ENCODE measurements around the gene LIMK2. TPM values are rescaled to one million over a fixed set of nuclear protein-coding genes. Genes with fewer than 3 reads are reported as not detected.

The LIMK2 gene
- polyA plus RNA-seq, 3 donors, result 50.5 to 63.0 (median 54.6) TPM

DNA sequence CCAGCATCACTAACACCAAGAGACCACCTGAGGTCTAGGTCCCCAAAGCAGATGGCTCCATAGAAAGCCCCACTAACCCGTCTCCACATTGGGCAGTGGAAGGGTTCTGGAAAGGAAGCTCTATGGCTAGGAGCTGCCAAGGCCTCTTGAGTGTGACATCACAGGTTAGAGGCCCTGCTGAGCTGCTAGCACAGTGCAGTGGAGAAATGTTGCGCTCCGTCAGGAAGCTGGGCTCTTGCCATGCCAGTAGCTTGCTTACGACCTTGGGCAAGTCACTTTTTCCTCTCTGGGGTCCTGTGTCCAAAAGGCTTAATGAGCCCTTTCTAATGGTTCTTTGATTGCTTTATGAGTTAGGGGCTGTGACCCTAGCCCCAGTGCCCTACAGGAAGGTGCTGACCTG, 69.6 kb downstream of the LIMK2 start:
- no peak for DNase-seq (ENCODE audit: extremely low read depth in 1 of 11, low read depth in 9 of 11, low spot score in 4 of 11)

DNA sequence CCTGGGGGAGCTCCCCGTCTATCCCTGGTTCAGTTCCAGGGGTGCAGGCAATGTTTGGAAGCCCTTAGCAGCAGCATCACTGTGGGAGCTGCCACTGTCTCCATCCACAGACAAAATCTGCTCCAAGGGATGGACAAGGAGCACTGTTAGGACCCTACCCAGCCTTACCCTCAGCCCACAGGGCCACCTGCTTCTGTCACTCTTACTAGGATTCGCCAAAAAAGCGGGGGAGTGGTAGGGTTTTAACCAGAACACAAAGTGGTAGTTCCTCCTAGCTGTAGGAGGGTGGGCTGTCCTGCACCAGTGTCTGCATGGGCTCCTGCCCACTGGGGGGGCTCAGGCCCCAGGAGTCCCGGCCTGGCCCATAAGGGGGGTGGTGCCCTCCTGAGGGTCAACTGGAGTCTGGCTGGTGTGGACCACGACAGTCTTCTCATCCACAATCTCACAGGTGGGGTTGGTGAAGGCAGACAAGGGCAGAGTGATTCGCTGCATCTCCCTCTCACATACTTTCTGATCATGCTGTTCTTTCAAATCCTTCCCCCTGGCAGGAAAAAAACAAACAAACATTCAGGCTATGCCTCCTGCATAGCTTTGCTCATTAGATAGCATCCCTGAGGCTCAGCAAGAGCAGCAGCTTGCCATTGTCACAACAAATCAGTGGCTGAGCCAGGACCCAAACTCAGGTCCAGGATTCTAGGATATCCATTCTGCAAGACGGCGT, 70.8 kb downstream of the LIMK2 start:
- DNase-seq (ENCODE audit: extremely low read depth in 1 of 11, low read depth in 9 of 11, low spot score in 4 of 11), result no peak

GRCh38 chr22:31284281-31285155, 72.4 kb downstream of the LIMK2 start:
- no peak for DNase-seq (ENCODE audit: extremely low read depth in 1 of 11, low read depth in 9 of 11, low spot score in 4 of 11)

DNA sequence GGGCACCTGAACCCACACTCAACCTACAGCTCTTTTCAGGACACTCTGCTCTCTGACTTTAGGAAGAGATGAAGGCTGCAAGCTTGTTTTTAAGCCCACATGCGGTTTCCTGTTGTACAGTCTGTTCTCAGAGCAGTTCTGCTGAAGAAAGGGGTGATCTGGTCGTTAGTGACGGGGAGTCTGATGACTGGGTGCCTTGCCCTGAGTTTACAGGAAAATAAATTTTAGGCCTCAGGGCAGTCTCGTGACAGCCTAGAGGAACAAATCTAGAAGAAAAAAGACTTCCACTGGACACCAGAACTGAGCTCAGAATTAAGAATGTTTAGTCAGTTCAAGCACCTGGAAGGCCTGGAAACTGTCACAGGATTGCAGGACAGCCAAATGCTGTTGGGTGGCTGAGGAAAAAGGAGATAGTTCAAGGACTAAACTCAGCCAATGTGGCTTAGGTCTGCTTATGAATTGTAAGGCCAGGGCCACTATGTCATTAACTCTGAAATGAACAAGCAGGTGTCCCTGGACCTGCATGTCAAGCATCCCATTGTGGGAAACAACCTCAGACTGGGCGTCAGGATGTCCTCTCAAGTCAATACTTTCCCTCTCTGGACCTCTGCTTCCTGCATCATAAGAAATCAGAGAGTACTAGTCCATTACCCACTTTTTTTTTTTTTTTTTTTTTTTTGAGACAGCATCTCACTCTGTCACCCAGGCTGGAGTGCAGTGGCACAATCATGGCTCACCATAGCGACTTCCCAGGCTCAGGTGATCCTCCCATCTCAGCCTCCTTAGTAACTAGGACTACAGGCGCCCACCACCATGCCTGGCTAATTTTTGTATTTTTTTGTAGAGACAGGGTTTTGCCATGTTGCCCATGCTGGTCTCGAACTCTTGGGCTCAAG, 74.5 kb downstream of the LIMK2 start:
- DNase-seq (ENCODE audit: extremely low read depth in 1 of 11, low read depth in 9 of 11, low spot score in 4 of 11), result no peak

DNA sequence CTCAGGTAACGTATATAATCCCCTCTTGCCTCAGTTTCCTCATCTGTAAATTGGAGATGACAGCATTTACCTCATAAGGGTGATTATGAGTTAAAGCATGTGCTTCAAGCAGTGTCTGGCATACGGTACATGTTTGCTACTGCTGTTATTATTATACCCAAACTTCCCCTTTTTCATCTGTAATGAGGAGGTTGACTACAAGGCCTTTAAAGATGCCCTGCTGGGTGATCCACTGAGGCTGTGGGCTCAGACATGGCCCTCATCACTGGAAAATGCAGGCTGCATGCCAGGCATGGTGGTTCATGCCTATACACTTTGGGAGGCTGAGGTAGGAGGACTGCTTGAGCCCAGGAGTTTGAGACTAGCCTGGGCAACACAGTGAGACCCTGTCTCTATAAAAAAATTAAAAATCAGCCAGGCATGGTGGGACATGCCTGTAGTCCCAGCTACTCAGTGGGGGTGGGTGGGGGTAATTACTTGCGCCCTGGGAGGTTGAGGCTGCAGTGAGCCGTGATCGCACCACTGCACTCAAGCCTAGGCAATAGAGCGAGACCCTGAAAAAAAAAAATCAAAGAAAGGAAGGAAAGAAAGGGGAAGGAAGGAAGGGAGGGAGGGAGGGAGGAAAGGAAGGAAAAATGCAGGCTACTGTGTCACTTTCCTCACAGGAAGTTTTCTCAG, 75.9 kb downstream of the LIMK2 start:
- DNase-seq (ENCODE audit: extremely low read depth in 1 of 11, low read depth in 9 of 11, low spot score in 4 of 11), result no peak

DNA sequence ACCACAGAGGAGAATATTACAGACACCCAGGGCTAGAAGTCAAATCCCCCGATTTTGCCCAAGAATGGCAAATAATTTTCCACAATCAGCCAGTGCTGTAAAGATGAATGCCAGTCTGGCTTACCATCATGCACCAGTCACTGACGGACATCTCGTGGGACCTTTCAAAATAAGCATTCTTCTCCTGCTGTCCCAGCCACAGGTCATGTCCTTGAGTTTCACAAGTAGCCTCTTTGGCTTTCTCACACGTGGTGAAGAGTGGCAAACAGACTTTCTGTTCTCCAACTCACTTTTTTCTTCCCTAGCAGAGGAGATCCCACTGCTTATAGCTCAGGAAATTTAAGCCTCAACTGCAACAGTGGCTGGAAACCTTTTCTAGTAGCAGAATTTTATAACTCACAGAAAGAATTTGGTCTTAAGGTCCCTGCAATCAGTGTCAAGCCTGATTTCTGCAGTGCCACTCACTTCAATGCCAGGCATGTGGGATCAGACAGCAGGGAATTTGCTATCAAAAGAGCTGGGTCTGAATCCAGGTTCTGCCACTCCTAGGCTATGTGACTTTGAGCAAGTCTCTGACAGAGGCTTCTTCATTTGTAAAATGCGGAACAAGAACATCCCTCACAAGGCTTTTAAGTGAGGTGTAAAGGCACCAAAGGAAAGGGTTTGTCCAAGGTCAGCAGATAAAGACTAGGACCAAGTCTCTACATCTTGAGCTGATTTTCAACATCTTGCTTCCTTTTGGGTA, 76.6 kb downstream of the LIMK2 start:
- DNase-seq (ENCODE audit: extremely low read depth in 1 of 11, low read depth in 9 of 11, low spot score in 4 of 11), result no peak

GRCh38 chr22:31289344-31289743, 77.2 kb downstream of the LIMK2 start:
- no peak for DNase-seq (ENCODE audit: extremely low read depth in 1 of 11, low read depth in 9 of 11, low spot score in 4 of 11)

DNA sequence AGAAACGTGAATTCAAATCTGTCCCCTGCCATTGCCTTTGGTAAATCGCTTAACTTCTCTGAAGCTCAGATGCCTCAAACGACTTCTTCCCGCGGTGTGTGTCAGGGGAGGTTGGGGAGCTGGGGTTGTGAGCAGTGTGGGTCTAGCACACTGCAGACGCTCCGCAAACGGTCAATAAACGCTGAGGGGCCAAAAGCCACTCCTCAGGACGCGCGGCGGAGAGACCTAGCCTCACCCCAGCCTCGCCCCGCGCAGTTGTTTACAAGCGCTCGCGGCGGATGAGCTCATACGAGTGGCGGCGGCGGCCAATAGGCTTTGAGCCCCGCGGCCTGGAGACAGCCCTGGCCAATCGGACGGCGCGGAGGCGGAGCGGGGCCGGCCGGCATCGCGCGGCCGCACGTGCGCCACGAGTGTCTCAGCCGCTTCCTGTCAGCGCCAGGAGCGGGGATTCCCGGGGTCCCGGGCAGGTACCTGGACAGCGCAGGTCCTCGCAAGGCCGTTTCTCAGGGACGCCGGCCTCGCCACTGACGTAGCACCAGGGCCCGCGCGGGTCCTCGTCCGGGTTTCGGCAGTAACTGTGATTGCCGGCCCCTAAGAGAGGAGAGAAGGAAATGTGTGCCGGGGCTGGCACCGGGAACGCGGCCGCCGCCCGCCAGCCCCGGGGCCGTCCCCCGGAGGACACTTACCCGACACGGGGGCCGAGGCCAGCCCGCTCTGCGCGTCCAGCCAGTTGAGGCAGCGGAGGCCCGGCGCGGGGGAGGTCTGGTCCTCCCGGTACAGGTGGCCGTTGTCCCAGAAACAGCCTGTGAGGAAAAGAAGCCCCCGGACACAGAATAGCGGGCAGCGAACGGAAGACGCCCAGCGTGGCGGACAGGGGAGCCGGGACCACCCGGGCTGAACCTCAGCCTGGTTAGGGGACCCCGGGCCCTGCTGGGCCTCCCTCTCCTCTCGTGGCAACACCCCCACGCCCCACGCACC, 78.7 kb downstream of the LIMK2 start:
- peak; percentile 68 to 90 (median 86) for DNase-seq (ENCODE audit: extremely low read depth in 1 of 11, low read depth in 9 of 11, low spot score in 4 of 11)

GRCh38 chr22:31291481-31292235, 79.6 kb downstream of the LIMK2 start:
- peak in 1 of 11 donors; percentile 29 for DNase-seq (ENCODE audit: extremely low read depth in 1 of 11, low read depth in 9 of 11, low spot score in 4 of 11)

GRCh38 chr22:31292236-31292989, 80.3 kb downstream of the LIMK2 start, which contains the start of gene PIK3IP1:
Gene PIK3IP1 (minus strand): TSS chr22:31292488. CDS start chr22:31292344, 144 bp downstream.
- DNase-seq (ENCODE audit: extremely low read depth in 1 of 11, low read depth in 9 of 11, low spot score in 4 of 11), result peak in 10 of 11 donors; percentile 65 to 84 (median 70)

GRCh38 chr22:31295360-31295759, 83.3 kb downstream of the LIMK2 start:
- no peak for DNase-seq (ENCODE audit: extremely low read depth in 1 of 11, low read depth in 9 of 11, low spot score in 4 of 11)

DNA sequence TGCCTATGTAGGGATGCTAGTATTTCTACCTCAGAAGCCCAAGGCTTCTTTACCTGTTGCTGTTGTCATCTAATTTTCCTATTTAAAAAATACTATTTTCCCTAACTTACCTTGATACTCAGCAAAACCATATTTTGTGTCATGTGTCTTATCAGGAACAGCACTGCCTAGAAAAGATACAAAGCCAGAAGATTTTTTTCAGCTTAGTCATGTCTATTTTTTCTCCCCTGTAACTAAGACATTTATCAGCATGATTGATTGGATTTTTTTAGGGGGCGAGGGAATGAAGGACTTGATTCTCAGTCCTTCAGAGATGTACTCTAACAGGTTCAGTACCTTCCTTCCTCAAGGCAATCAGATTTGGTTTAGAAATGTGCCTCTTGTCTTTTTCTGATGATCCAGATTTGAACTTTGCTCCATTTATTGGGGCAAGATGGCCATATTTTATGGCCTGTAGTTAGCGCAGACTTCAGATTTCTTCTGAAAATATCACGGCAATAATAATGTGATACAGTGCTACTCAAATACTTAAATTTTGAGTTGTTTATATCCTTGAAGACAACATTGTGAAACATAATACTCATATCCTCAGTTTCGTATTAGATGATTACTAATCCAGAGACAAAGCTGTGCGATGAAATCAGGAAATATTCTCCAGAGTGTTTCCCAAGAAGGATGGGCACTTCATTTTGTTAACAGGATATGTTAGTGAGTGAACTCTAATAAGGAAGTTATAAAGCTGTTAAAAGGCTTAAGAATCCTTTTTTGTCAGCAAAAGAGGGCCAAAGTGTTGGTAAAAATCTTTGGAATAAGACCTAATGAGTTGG, 83.9 kb downstream of the LIMK2 start:
- no peak for DNase-seq (ENCODE audit: extremely low read depth in 1 of 11, low read depth in 9 of 11, low spot score in 4 of 11)

DNA sequence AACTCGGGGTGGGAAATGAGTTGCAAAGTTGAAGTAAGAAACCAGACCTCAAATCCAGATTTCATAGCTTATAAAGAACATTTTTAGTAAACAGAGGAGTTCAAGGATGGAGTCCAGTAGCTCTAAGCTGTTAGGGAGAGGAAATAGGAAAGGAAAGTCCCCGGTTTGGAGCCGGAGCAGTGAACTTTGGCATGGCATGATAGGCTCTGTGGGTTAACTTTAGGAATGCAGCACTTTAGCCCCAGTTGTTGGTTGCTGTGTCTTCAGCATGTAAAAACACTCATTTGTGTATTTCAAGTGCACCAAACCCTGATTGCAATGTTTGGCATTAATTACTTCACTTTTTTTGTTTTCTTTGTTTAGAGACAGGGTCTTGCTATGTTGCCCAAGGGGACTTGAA, 88.8 kb downstream of the LIMK2 start:
- DNase-seq (ENCODE audit: extremely low read depth in 1 of 11, low read depth in 9 of 11, low spot score in 4 of 11), result no peak

DNA sequence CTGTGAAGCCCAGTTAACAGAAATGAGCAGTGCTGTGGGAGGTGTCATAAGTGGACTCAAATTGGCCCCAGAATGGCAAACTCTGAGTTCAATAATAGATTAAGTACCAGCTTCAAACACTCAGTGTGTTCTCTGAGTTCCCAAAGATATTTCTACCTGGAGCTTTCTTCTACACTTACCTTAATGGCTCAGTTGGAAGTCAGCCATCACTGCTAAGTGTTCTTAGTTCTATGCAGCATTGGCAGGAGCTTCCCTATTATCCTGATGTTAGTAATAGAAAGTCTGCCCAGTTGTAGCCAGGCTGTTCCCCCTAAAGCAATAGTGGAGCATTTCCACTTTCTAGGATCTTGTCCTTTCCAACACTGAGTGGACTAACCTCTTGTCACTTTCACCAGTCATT, 89.9 kb downstream of the LIMK2 start:
- no peak for DNase-seq (ENCODE audit: extremely low read depth in 1 of 11, low read depth in 9 of 11, low spot score in 4 of 11)

GRCh38 chr22:31302537-31302936, 90.4 kb downstream of the LIMK2 start:
- no peak for DNase-seq (ENCODE audit: extremely low read depth in 1 of 11, low read depth in 9 of 11, low spot score in 4 of 11)

Data from renal cortex interstitium (tissue), 11 donors.